ENCODE data around the gene SMC3. TPM values are rescaled to one million over a fixed set of nuclear protein-coding genes. Genes with fewer than 3 reads are reported as not detected.
A peak's percentile ranks its signal among the peaks of the same experiment; 100 is the strongest.

SMC3 gene
- total RNA-seq, 2 experiments from 2014 or later: 75.6 to 82.2 TPM

DNA sequence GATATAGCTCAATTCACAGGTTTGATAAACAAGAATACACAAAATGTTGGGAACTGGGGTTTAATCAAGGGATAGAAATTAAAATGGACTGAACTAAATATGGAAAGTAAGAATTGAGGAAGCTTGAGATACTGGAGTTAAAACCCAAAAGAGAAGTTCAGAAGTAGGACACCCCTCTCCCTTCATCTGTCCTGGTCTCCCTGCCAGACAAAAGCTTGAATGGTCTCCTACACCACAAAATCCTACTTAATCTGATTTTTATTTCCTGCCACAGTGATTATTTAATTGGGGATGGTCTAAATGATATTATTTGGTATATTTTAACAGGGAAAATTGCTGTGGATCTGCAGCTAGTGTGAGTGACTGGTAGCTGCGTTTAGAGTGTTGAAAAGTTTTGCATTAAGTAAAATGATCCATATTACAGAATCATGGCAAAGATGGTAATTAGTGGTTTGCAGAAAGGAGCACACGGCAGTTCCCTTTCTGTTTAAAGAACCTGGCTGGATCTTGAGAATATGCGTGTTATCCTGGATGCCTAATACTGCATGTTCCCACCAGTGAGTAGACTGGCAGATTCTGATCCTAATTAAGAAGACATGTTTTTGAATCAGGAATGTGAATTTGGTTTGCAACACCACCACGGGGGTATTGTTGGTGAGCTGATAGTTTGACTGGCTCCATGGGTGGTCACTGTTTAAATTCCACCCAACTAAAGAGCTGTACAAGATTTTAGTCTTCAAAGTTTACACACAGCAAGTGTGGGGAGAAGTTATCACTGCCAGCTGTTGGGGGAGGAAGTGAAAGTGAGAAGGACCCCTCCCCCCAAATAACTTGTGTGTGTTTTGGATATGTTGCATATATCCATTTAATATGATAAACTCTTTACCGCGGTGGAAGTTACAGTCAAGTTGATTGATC lies 82.1 kb downstream of the SMC3 start:
- H3K4me3 Mint-ChIP-seq: no peak overlapping the region
- ATAC-seq (no peak), DNase-seq (no peak)
- H3K4me1 Mint-ChIP-seq (ENCODE audit: low read depth): peaks cover 37% of the 10 kb centered on the region
- H3K27me3 Mint-ChIP-seq (ENCODE audit: low read depth): peaks cover 48% of the 10 kb centered on the region
- H3K9me3 Mint-ChIP-seq (ENCODE audit: insufficient read depth): no peaks in the 10 kb centered on the region
- POLR2A ChIA-PET: interaction anchor here (1.0 kb wide), 1 partner anchor 23 kb away, joined by 3 read pairs; no protein-coding TSS in a partner anchor
- H3K27ac Mint-ChIP-seq: no peak overlapping the region
- CTCF ChIA-PET: interaction anchor here (1.0 to 1.5 kb wide), 3 partner anchors 10 to 82 kb away, joined by 3 to 9 read pairs (median 7); no protein-coding TSS in a partner anchor
- H3K36me3 Mint-ChIP-seq (ENCODE audit: low read depth): no peaks in the 10 kb centered on the region

DNA sequence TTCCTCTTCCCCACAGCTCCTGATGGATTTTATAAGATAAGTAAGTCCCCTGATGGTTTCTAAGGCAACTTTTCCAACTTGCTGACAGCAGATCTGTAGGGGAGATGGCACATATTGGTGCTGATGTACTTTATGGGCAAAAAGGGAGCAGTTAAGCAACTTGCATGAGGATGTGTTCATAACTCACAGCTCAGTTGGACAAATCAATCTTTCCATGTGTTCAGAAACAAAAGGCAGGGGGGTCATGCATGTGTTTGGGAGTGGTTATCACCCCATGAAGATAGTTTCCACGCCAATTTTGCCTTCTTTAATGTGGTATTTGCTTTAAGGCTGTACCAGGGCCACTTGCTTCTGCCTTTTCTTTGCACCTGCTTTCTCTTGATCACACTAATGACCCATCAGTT lies 82.8 kb downstream of the SMC3 start:
- Mint-ChIP-seq H3K9me3 (ENCODE audit: insufficient read depth) (no peaks in the 10 kb centered on the region), H3K27me3 (ENCODE audit: low read depth) (peaks cover 43% of the 10 kb centered on the region), H3K36me3 (ENCODE audit: low read depth) (no peaks in the 10 kb centered on the region), H3K4me3 (no peak overlapping the region), H3K27ac (no peak overlapping the region), H3K4me1 (ENCODE audit: low read depth) (peaks cover 34% of the 10 kb centered on the region)
- ChIA-PET CTCF (interaction anchor here (1.0 to 1.5 kb wide), 2 partner anchors 22 to 81 kb away, joined by 3 to 9 read pairs; no protein-coding TSS in a partner anchor), POLR2A (no interaction called here)
- ATAC-seq: no peak
- DNase-seq: no peak

DNA sequence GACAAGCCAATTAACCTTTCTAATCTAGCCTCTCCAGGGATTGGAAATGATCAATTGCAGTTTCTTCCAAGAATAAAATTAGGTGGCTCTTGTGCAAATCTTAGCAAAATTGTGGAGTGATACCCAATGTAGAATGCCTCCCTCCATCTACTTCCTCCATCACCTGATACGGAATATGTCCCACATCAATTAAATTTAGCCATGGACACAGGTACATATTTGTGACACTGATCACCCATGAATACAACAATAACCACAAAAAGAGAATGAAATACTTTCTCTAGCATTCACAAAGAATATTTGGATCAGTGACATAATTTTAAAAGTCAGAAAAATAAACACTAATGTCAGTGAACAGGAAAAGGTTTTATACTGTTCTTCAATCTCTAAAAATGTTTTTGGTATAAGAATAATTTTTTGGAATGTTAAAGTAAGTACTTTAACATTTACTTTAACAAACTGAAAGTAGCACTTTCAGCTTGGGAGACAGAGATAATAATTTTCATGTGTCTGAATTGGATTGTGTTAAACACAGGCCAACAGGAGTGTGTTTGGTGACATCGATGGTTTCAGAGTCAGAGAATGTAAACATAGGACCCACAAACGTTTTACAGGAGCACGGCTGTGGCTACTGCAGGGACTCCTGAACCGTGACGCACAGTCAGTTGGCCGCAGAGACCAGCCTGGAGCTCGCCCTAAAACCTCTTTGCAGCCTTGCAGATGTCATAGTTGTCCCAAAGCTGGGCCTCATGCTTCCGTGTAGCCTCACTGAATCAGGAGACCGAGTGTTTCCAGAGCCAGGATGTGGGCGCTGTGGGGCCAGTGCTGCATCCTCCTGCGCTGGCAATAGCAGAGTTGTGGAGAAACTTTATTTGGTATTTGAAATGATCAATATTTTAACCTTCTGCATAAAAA lies 83.8 kb downstream of the SMC3 start:
- no peaks in the 10 kb centered on the region for H3K9me3 Mint-ChIP-seq (ENCODE audit: insufficient read depth)
- ChIA-PET CTCF (interaction anchor here (0.8 to 1.2 kb wide), 3 partner anchors 10 to 36 kb away, joined by 3 to 7 read pairs (median 4); no protein-coding TSS in a partner anchor), POLR2A (no interaction called here)
- peak overlapping the region; percentile 13 for H3K4me3 Mint-ChIP-seq
- ATAC-seq: peak; percentile 93
- H3K4me1 Mint-ChIP-seq (ENCODE audit: low read depth): peaks cover 34% of the 10 kb centered on the region
- peak overlapping the region; percentile 66 for H3K27ac Mint-ChIP-seq
- H3K36me3 Mint-ChIP-seq (ENCODE audit: low read depth): no peaks in the 10 kb centered on the region
- DNase-seq: peak; percentile 68
- H3K27me3 Mint-ChIP-seq (ENCODE audit: low read depth): peaks cover 42% of the 10 kb centered on the region

DNA sequence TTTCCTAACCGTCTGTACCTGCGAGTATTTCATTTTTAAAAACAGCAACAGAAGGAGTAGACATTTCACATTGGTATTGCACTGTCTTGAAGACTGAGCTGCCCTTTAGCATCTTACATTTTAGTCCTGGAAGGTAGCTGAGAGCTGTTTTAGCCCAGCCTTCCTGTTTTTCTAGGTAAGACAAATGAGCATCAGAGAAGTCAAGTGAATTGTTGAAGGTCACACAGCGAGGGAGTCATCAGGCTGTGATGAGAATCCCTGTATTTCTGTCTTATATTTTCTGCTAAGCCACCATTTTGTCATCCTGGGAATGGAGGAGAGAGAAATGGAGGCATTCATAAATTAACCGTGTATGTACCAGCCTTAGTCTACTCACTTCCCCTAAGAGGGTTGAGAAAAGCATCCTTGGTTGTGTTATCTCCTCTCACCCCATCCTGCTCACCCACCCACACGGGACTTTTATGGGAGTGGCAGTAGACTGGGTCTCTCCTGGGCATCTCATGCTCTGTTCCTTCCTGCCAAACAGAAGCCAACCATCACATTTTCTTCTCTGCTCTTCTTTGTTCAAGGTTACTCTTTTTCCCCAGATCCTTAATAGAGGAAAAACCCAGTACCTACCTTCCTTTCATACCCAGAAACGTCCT lies 85.1 kb downstream of the SMC3 start:
- Mint-ChIP-seq H3K27me3 (ENCODE audit: low read depth) (peaks cover 39% of the 10 kb centered on the region), H3K4me1 (ENCODE audit: low read depth) (peaks cover 34% of the 10 kb centered on the region), H3K4me3 (no peak overlapping the region), H3K36me3 (ENCODE audit: low read depth) (no peaks in the 10 kb centered on the region), H3K27ac (no peak overlapping the region), H3K9me3 (ENCODE audit: insufficient read depth) (no peaks in the 10 kb centered on the region)
- no peak for ATAC-seq
- POLR2A ChIA-PET: interaction anchor here (0.6 kb wide), 1 partner anchor 28 kb away, joined by 7 read pairs; no protein-coding TSS in a partner anchor
- DNase-seq: no peak
- CTCF ChIA-PET: interaction anchor here (0.9 to 1.8 kb wide), 2 partner anchors 19 to 151 kb away, joined by 4 to 12 read pairs; no protein-coding TSS in a partner anchor

Other genes with a start within 250 kb of the SMC3 start
- 10 to 100 TPM; 26.8 to 27.8 TPM for gene DUSP5, start 69.8 kb upstream of the SMC3 start, total RNA-seq
- under 1 TPM in 1 of 2 experiments, not detected in 1; 0.03 TPM for gene RBM20, start 76.6 kb downstream of the SMC3 start, total RNA-seq

All from activated CD8-positive, alpha-beta T cell treated with anti-CD3 and anti-CD28 coated beads, Interleukin-2, amount 10 ng/mL, durations not matched to agents 7 days and 5 days (primary cell).